GM12875 (cell line): ENCODE results near the gene APMAP.
"Not testable (repeated sequence)": the region's sequence is repeated elsewhere in the genome, so short reads cannot be mapped to it uniquely, and the experiment has no call there.

Experiments used
- H3K4me3 ChIP-seq: one replicate; pipeline ENCODE4 v1.5.1; 2011; ENCODE audit warnings: low read depth, low read length, control low read depth
- TF ChIP-seq, protein P1 (sequence below): IDR thresholded peaks from 2 replicates; pipeline ENCODE4 v1.5.1; 2011; ENCODE audit warnings: low read depth, mild to moderate bottlenecking, control low read depth, inconsistent platforms, low read length, moderate library complexity, borderline replicate concordance; ENCODE audit not compliant: insufficient read depth

The APMAP gene

DNA sequence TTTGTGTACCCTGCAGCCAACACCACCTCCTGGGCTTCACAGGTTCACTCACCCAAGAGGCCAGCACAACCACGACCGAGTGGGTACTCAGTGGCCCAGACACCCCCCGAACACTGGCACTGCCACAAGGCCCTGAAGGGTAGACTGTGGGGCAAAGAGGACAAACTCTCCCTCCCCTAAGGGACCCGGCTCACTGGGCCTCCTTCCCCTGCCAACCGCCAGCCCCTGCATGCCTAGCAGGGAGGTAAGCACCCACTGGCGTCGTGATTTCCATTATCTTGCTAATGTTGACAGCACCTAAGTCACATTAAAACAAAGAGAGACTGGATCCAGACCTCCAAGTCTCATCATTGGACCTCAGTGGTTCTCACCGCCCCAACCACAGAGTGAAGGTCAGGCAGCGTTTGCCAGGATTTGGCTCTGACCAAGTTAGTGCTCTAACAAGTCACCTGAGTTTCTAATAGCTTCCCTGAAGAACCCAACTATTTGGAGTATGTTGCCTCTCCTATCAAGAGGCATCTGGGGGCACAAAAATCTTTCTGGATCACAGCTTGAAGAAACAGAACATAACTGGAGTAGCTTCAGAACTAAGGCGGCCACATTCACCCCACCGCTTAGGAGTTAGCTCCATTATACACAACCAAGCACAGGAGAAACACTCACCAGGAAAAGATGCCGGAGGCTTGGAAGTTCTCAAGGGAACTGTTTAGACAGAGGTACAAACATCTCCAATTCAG is 14.0 kb upstream of the APMAP start:
- H3K4me3 ChIP-seq: no peak overlapping the region
- TF ChIP-seq, protein P1, sequence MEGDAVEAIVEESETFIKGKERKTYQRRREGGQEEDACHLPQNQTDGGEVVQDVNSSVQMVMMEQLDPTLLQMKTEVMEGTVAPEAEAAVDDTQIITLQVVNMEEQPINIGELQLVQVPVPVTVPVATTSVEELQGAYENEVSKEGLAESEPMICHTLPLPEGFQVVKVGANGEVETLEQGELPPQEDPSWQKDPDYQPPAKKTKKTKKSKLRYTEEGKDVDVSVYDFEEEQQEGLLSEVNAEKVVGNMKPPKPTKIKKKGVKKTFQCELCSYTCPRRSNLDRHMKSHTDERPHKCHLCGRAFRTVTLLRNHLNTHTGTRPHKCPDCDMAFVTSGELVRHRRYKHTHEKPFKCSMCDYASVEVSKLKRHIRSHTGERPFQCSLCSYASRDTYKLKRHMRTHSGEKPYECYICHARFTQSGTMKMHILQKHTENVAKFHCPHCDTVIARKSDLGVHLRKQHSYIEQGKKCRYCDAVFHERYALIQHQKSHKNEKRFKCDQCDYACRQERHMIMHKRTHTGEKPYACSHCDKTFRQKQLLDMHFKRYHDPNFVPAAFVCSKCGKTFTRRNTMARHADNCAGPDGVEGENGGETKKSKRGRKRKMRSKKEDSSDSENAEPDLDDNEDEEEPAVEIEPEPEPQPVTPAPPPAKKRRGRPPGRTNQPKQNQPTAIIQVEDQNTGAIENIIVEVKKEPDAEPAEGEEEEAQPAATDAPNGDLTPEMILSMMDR: no peak

DNA sequence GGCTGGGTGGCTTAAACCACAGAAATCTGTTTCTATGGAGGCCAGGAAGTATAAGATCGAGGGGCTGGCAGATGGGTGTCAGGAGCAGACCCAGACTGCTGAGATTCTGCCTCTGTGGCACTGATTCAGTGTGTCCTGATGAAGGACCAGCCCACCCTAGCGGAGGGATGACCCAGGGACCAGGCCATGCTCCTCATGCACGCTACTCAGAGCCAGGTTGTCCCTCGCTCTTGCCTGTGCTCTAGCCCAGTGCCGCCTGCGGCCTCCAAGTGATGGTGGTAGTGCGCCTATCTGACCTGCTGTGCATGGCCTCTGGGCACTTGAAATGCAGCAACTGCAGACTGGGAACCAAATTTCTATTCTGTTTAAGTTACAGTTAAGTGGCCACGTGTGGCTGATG is 13.1 kb upstream of the APMAP start:
- TF ChIP-seq, protein P1: no peak
- no peak overlapping the region for H3K4me3 ChIP-seq

- TF ChIP-seq, protein P1: no peak
- no peak overlapping the region for H3K4me3 ChIP-seq
These were observed 12.7 kb upstream of the APMAP start for GRCh38 chr20:25005220-25005619.

DNA sequence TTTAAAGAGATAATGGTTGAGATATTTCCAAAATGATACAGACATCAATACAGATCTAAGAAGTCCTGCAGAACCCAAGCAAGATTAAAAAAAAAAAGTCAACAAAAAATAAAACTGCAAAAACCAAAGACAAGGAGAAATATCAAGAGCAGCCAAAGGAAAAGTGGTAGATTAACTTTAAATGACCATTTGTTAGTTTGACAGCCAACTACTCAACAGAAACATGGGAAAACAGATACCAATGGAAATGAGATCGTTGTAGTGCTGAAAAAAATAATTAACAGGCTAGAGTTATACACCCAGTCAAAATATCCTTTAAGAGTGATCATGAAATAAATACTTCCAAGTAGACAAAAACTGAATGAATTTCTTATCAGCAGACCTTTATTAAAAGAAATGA is 10.5 kb upstream of the APMAP start:
- no peak overlapping the region for H3K4me3 ChIP-seq
- TF ChIP-seq, protein P1: no peak

GRCh38 chr20:25001323-25001722 is 8.8 kb upstream of the APMAP start:
- H3K4me3 ChIP-seq: not testable (repeated sequence)

DNA sequence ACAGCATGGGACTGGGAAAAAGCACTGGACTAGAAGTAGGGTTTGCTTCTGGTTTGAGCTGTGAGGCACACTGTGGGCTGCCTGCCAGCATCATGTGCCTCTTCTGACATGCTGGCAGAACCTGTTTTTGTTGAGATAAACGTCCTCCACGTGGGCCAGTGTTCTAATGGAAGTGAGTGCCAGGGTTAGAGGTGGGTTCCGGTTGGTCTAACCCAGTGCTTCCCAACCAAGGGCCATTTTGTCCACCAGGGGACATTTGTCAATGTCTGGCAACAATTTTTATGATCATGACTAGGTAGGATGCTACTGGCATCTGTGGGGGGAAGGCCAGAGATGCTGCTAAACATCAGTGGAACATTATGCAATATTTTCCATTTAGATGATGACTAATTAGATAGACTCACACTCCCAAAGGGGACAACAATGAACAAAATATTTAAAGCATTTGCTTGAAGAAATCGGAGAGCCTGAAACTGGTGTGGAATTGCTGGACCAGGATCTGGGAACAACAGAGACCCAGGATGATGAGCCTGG is 7.8 kb upstream of the APMAP start:
- TF ChIP-seq, protein P1: no peak
- H3K4me3 ChIP-seq: no peak overlapping the region

DNA sequence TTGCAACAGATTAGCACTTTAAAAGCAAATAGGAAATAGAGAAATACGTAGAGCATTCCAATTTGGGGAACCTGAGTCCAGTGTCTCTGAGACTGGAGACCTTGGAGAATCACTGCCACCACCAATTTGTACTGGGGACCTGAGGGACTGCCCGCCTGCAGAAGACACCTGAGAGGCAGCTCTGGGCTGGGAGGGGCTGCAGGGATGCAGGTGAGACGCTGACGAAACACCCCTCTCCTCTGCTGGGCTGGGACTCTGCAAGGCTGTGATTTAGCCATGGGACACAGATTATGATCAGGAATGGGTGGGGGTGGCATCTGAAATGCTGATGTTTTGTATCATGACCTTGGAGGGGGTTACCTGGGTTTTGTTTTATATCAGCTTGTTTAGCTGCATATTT is 7.0 kb upstream of the APMAP start:
- H3K4me3 ChIP-seq: no peak overlapping the region
- TF ChIP-seq, protein P1: no peak
